Ovary (tissue), 9 donors: Measurements from ENCODE around the gene ANTXR1. TPM values are rescaled to one million over a fixed set of nuclear protein-coding genes. Genes with fewer than 3 reads are reported as not detected.

ENCODE experiments used
- DNase-seq, 5 donors: peaks; one replicate each; pipeline ENCODE4 v3.0.0-alpha.2; 2019 to 2020
- H3K27ac ChIP-seq, 2 donors: fragments of 200-600 bp; one replicate each; pipeline versions ENCODE4 v1.5.1 to v1.8.0; 2019 to 2022
- H3K27me3 ChIP-seq: fragments of 200-600 bp; one replicate; pipeline ENCODE4 v1.8.0; 2022
- H3K36me3 ChIP-seq: fragments of 200-600 bp; sonication (generic); one replicate; pipeline ENCODE4 v1.5.1; 2019
- H3K4me1 ChIP-seq: one replicate; pipeline ENCODE4 v1.8.1; 2013; ENCODE audit warnings: mild to moderate bottlenecking, moderate library complexity; ENCODE audit not compliant: insufficient read depth
- H3K4me3 ChIP-seq: fragments of 200-600 bp; sonication (generic); one replicate; pipeline ENCODE4 v1.5.1; 2017
- H3K9me3 ChIP-seq, 2 donors: fragments of 200-600 bp in 1 of 2; sonication (generic) in 1 of 2; one replicate each; pipeline versions ENCODE4 v1.5.1 to v1.8.1; 2013 to 2019; ENCODE audit warnings: mild to moderate bottlenecking in 1 of 2, moderate library complexity in 1 of 2
- EP300 ChIP-seq: sonication (generic); formaldehyde crosslinking; IDR thresholded peaks from one replicate; pipeline ENCODE4 v1.6.1; 2017; ENCODE audit warnings: antibody characterized with exemption
- POLR2A ChIP-seq: fragments of 450-650 bp; IDR thresholded peaks from one replicate; pipeline ENCODE4 v1.6.1; 2017; ENCODE audit warnings: antibody characterized with exemption, mild to moderate bottlenecking, moderate library complexity
- WGBS, 3 donors: extraction: QIAGEN DNeasy Blood & Tissue Kit in 1 of 3; methylation state at CpG; one replicate each; pipeline versions ENCODE4 v1.1.5 to v1.1.7; 2013 to 2017; 5-methylcytosine and 5-hydroxymethylcytosine counted together
- intact Hi-C, 4 donors: fragments of 100-400 bp; cut with DNase I; formaldehyde crosslinking; loops; one replicate each; pipeline versions ENCODE4 v1.11.0 to v1.15.1; 2022 to 2023
- polyA plus RNA-seq, 2 donors: library from polyadenylated mRNA; stranded (reverse); fragments of 200-250 nt in 1 of 2; fragments of 350-450 nt in 1 of 2; fragmentation: Illumina TruSeq in 1 of 2; extraction: RNeasy Lipid Tissue Mini Kit (QIAGEN cat#74804) in 1 of 2; gene quantifications; one replicate each; pipeline ENCODE4 v1.2.3, GENCODE V29; 2013 to 2014
- total RNA-seq, 7 donors: library from RNA; depleted of rRNA in 2 of 7; stranded (reverse); fragments of >200 nt in 2 of 7; fragmentation: NEBNext Ultra II Directional in 3 of 7; extraction: Animal tissue kit (Norgen Biotek cat#: 25700) in 3 of 7; gene quantifications; one replicate each; pipeline versions ENCODE4 v1.1.0 to v1.2.4, GENCODE V29; 2016 to 2023
- TF ChIP-seq, protein P1 (sequence below), 3 donors: fragments of 450-650 bp in 2 of 3; fragments of 200-600 bp in 1 of 3; IDR thresholded peaks; one replicate each; pipeline versions ENCODE4 v1.5.1 to v1.8.0; 2016 to 2022; ENCODE audit warnings: antibody characterized with exemption in 3 of 3, mild to moderate bottlenecking in 1 of 3
- donor health status: DM: no; HTN: no; CAD: no; lungs with moderate emphysema.
- donor health status: DM: no; HTN: no; CAD: no.
- donor health status: Bipolar disorder and iron deficiency.
- donor health status: DM: yes; HTN: yes; CAD: no.
- donor health status: DM: no; HTN: no; CAD: no.
- donor health status: DM: yes; HTN: yes; CAD: no.

Gene ANTXR1
- total and polyA plus RNA-seq, 9 donors, result 73.0 to 276 (median 152) TPM

- intact Hi-C loops, result no loop called here
- H3K4me3 ChIP-seq, result no peak overlapping the region
- 89 to 94% (median 89%) methylated on average over 2 of the region's 2 CpGs for WGBS, 3 donors
- H3K4me1 ChIP-seq, result no peaks in the 10 kb centered on the region
- TF ChIP-seq POLR2A, result no peak
- TF ChIP-seq, protein P1, sequence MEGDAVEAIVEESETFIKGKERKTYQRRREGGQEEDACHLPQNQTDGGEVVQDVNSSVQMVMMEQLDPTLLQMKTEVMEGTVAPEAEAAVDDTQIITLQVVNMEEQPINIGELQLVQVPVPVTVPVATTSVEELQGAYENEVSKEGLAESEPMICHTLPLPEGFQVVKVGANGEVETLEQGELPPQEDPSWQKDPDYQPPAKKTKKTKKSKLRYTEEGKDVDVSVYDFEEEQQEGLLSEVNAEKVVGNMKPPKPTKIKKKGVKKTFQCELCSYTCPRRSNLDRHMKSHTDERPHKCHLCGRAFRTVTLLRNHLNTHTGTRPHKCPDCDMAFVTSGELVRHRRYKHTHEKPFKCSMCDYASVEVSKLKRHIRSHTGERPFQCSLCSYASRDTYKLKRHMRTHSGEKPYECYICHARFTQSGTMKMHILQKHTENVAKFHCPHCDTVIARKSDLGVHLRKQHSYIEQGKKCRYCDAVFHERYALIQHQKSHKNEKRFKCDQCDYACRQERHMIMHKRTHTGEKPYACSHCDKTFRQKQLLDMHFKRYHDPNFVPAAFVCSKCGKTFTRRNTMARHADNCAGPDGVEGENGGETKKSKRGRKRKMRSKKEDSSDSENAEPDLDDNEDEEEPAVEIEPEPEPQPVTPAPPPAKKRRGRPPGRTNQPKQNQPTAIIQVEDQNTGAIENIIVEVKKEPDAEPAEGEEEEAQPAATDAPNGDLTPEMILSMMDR (IDR thresholded peaks at IDR 0.05), result no peak
- TF ChIP-seq EP300, result no peak
- DNase-seq, result no peak
- H3K27me3 ChIP-seq, result no peaks in the 10 kb centered on the region
- H3K27ac ChIP-seq, result no peak overlapping the region
- H3K9me3 ChIP-seq, result no peaks in the 10 kb centered on the region
- H3K36me3 ChIP-seq, result no peaks in the 10 kb centered on the region
These were observed 266.2 kb downstream of the ANTXR1 start for GRCh38 chr2:69279211-69279610.

GRCh38 chr2:69279931-69280681 lies 267.1 kb downstream of the ANTXR1 start:
- intact Hi-C loops, result no loop called here
- WGBS, 3 donors, result 72 to 80% (median 75%) methylated on average over 9 of the region's 9 CpGs
- H3K27ac ChIP-seq, result no peak overlapping the region
- TF ChIP-seq POLR2A (no peak), EP300 (no peak)
- TF ChIP-seq, protein P1 (IDR thresholded peaks at IDR 0.05), result no peak
- DNase-seq, result no peak
- no peaks in the 10 kb centered on the region for H3K27me3 ChIP-seq
- H3K4me3 ChIP-seq, result no peak overlapping the region
- no peaks in the 10 kb centered on the region for H3K4me1 ChIP-seq
- H3K9me3 ChIP-seq, result no peaks in the 10 kb centered on the region
- H3K36me3 ChIP-seq, result no peaks in the 10 kb centered on the region

DNA sequence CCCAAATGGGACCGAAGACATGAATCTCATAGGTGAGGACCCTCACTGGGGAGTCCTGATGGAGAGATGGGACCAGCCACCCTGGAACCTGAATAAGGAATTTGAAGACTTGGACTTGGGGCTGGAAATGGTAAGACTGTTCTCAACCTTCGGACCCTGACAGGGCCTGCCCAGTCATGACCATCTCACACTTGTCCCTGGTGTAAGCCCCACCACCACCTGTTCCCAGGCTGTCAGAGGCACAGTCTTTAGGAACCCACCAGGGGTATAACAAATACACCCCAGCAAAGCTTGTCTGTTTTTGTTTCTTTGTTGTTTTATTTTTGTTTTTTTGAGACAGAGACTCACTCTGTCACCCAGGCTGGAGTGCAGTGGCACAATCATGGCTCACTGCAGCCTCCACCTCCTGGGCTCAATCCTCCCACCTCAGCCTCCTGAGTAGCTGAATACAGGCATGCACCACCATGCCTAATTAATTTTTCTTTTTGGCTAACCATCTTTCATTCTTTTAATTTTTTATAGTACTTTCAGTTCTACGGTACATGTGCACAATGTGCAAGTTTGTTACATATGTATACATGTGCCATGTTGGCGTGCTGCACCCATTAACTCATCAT lies 267.9 kb downstream of the ANTXR1 start:
- H3K36me3 ChIP-seq, result no peaks in the 10 kb centered on the region
- no peaks in the 10 kb centered on the region for H3K27me3 ChIP-seq
- no peak for TF ChIP-seq EP300
- TF ChIP-seq, protein P1 (IDR thresholded peaks at IDR 0.05), result no peak
- no peak for TF ChIP-seq POLR2A
- intact Hi-C loops, result no loop called here
- 95 to 97% (median 96%) methylated on average over 4 of the region's 4 CpGs for whole genome bisulfite sequencing, 3 donors
- no peak for DNase-seq
- no peak overlapping the region for H3K4me3 ChIP-seq
- H3K4me1 ChIP-seq, result no peaks in the 10 kb centered on the region
- H3K9me3 ChIP-seq, result no peaks in the 10 kb centered on the region
- H3K27ac ChIP-seq, result no peak overlapping the region

DNA sequence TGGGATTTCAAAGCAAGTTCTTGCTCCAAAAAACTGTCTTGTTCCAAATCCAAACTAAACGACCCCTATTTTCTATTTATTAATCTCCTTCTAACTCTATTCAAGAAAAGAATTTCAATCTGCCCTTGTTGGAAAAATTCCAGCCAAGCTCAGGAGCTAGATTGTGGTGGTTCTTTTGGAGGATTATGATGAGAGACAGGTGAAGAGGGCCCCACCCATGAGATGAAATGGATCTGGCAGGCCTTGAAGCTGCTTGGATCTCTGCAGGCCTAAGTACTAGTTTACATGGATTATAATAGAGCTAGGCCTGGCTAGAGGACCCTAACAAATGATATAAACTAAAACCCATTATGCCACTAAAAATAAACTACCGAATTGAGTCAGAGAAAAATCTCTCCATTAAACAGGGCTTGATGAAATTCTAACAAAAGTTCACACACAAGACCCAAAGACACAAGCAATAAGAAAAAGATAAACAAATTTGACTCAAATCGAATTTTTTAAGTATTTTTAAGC lies 272.5 kb downstream of the ANTXR1 start:
- Histone ChIP-seq H3K27ac (no peak overlapping the region), H3K4me1 (no peaks in the 10 kb centered on the region), H3K4me3 (no peak overlapping the region), H3K27me3 (no peaks in the 10 kb centered on the region), H3K9me3 (no peaks in the 10 kb centered on the region), H3K36me3 (no peaks in the 10 kb centered on the region)
- WGBS, 3 donors, result 64 to 73% (median 64%) methylated on average over 3 of the region's 3 CpGs
- intact Hi-C loops, result no loop called here
- DNase-seq, result no peak
- TF ChIP-seq POLR2A, result no peak
- no peak for TF ChIP-seq EP300
- TF ChIP-seq, protein P1 (IDR thresholded peaks at IDR 0.05), result no peak
